Inflammatory macrophage treated with lipopolysaccharide for 4 hours (primary cell): ENCODE measurements around the gene PRRG4.
A peak's percentile ranks its signal among the peaks of the same experiment; 100 is the strongest.
"Not testable (repeated sequence)": the region's sequence is repeated elsewhere in the genome, so short reads cannot be mapped to it uniquely, and the experiment has no call there.

Experiments
- DNase-seq: peaks from one replicate; pipeline ENCODE4 v3.0.0-alpha.2; 2020

Gene PRRG4

DNA sequence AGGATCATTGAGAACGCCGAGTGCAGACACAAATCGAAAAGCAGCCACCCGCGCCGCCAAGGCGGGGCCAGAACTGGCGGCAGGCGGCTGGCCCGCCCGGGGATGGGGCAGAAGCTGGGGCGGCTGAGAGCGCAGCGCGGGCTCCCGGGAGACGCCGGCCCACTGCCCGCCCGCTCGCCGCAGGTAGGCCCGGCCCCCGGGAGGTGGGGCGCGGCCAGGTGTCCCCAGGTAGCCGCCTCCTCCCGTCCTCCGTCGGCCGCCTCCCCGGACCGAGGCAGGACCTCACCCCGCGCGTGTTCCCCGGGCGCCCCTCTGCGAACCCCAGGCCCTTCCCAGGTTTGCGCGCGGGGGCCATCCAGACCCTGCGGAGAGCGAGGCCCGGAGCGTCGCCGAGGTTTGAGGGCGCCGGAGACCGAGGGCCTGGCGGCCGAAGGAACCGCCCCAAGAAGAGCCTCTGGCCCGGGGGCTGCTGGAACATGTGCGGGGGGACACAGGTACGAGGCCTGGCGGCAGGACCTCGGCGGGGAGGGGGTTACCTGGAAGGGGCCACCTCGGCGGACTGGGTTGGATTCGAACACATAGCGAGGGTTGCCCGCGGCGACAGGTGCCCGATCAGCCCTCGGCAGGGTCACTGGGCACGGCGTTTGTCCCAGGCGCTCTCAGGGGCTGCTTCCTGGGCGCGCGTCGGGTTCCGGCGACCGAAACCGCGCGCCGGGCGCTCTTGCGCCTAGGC, at the start of gene PRRG4:
TSS of gene PRRG4 (plus strand) at position 248 of the 733 bp plus-strand sequence. CDS start 603 bp downstream, outside the sequence.
- DNase-seq = peak; percentile 81

DNA sequence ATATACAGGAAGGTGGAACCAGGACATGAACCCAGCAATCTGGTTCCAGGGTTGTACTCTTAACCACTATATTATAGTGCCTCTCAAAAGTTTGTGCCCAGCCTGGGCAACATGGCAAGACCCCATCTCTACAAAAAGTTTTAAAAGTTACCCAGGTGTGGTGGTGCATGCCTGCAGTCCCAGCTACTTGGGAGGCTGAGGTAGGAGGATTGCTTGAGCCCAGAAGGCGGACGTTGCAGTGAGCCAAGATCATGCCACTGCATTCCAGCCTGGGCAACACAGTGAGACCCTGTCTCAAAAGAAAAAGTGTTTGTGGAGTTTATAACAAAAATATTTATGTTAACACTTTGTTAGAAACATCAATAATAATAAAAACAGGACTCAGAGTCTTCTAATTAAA, 48.9 kb upstream of the PRRG4 start:
- DNase-seq = not testable (repeated sequence)

DNA sequence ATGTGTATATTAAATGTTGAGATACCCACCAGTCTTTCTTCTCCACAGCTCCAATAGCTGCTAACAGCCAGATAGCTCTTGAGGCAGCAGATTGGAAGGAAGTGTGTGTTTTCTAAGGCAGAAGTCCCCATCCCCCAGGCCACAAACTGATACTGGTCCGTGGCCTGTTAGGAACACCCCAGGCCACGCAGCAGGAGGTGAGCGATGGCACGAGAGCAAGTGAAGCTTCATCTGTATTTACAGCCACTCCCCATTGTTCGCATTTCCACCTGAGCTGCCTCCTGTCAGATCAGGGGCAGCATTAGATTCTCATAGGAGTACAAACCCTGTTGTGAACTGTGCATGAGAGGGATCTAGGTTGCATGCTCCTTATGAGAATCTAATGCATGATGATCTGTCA, 48.0 kb upstream of the PRRG4 start:
- no peak for DNase-seq

DNA sequence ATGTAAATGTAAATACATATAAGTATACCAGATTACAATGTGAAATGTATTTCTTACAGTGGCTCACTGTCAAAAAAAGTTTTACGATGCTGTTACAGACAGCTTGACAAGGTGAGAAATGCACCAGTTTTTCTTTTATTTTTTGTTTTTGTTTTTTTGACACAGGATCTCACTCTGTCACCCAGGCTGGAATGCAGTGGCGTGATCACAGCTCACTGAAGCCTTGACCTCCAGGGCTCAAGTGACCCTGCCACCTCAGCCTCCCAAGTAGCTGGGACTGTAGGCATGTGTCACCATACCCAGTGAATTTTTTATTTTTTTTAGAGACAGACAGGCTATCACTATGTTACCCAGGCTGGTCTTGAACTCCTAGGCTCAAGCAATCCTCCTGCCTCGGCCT, 44.5 kb upstream of the PRRG4 start:
- no peak for DNase-seq

DNA sequence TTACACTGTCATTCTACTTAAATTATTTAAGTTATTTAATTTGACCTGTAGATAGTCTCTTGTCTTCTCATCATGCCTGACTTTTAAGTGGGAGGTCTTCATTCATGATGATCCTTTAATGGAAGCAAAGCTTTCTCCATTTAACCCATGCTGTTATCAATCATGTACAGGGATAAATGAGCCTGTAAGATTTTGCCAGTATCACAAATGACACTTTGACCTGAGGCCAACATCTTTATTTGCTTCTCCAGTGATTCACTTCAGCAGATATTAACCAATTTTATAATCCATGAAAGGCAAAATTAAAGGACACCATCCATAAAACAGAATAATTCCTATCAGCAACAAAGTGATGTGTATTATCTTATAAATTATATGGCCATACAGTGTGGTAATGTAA, 42.9 kb upstream of the PRRG4 start:
- no peak for DNase-seq

DNA sequence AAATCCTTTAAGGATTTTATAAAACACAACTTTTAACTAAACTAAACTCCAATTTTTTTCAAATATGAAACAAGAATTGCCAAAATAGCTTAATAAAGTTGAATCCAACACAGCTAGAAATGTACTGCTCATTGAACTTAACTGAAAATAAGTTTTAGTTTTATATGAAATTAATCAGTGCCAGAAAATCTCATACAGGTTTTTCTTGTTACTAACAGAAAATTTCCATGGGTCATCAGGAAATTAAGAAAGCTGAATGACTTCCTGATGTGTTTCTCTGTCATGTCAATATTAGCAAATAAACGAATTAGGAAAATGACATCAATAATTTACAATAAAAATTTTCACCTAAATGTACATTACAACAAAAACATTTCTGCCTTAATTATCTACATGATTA, 38.8 kb upstream of the PRRG4 start:
- DNase-seq = no peak

DNA sequence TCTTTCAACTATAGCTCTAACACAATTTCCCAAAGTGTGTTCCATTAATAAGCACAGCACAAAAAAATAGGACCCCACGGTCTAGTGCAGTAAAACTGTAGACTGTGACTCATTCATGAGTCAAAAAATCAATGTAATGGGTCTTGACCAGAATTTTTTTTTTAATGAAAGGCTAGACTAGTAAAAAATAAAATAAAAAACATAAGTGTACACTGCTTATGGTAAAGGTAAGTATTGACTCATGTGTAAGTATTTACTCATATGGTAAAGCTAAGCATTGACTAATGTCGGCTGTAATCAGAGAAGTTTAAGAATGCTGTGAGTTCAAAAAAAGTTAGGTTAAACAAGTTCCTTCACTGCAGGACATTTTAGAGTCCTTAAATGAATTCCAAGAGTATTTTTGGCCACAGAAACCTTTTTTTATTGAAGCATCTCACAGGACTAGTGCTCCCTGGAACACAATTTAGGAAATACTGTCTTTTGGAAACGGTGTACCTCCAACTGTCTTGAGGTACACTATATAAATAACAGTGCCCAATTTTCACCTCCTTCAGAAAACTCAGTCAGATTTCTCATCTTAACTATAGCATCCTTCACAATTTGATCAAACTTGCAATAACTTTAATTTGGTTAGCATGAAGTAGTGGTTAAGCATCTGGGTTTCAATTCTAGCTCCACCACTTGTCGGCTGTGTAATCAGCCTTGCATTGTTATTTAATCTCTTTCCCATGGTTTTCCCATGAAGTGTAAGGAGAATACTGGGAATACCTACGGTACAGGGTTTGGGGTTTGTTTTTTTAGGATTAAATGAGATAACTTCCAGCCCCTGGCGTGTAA, 37.4 kb upstream of the PRRG4 start:
- DNase-seq = no peak

DNA sequence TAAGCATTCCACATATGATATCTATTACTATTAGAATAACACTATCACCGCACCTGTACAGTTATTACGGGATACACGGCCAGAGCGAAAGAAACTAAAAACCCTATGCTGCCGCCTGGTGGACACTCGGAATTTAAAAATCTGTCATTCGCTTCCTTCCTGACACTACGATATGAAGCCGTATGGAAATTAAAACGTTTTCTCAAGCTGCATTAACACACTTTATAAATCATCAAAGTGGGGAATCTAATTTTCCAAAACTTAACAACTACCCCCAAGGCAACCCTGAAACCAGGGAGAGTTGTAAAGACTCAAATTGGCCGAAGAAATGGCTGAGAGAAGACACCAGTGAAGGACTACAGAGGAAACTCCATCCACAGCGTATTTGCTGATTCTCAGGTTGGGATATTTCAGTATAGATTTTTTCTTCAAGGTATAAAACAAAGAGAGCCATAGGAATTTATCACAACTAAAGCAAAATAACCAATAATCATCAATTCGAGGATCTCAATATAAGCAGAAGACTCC, 36.7 kb upstream of the PRRG4 start:
- peak; percentile 49 for DNase-seq

DNA sequence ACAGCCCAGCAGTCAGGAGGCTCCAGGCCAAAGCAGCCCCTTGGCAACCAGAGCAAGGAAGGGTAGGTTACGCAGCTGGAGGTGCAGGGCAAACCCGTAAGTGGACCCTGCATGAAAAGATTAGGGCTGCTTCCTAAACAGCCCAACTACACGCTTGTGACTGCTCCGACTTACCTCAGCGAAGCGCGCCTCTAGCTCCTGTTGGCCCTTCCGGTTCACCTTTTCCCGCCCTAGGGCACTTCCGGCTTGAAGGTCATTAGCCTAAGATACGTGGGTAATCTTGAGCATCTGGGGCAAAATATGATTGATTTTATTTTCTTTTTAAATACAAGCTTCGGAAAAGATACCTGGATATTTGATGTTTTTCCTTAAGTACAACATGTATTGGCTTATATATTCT, 35.3 kb upstream of the PRRG4 start, which contains the start of gene CCDC73:
TSS of gene CCDC73 (minus strand) at position 224 of the 400 bp plus-strand sequence. CDS start 34,419 bp downstream, outside the sequence.
- DNase-seq = no peak

DNA sequence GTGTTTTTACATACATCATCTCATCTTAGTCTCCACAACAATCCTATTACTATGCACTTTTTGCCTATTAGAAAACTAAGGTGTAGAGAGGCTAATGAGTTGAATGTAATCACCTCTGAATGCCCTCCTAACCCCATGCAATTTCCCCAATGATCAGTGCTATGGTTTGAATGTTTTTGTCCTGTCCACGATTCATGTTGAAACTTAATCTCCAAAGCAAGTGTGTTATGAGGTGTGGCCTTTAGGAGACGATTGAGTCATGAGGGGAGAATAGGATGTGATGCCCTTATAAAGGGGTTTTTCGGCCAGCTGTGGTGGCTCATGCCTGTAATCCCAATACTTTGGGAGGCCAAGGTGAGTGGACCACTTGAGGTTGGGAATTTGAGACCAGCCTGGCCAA, 33.3 kb upstream of the PRRG4 start:
- DNase-seq = no peak

DNA sequence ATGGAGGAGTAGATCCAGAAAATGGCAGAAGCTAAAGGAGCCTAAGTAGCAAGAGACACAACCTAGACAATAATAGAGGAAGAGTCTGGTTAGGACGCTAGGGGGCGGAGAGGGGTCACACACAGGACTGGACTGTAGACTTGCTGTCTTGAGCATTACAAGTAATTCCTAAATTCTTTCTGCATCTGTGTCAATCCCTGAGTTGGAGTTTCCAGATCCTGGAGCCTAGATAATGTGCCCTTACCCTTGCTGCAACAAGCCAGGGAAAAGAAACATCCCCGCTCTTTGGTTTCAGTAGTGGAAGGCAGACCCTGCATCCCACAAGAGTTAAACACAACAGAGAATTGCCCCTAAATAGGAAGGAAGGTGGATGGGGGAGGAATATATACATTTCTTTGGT, 20.4 kb upstream of the PRRG4 start:
- peak; percentile 72 for DNase-seq

DNA sequence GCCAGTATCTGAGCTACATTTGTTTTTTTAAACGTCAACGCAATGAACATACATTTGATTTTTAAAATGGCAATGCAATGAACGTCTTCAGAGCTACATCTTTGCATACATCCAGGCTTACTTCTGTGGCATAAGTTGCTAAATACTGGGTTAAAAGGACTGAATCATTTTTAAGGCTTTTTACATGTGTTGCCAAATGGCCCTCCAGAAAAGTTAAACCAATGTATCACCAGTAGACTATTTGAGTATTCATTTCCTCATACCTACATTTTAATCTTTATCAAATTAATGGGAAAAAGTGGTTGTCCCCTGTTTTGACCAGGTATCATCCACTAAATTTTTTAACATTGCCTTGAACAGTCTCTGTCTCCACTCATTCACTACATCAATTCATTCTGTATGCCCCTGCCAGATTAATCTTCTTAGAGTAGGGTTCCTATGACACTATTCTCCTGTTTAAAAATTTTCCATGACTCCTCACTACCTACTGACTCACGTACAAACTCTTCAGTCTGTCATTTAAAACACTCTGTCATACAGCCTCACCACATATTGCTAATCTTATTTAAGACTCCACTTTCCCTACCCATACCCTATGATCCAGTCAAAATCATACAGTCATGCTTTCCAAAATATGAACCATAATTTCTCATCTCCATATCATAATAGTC, 12.4 kb upstream of the PRRG4 start:
- DNase-seq = no peak

DNA sequence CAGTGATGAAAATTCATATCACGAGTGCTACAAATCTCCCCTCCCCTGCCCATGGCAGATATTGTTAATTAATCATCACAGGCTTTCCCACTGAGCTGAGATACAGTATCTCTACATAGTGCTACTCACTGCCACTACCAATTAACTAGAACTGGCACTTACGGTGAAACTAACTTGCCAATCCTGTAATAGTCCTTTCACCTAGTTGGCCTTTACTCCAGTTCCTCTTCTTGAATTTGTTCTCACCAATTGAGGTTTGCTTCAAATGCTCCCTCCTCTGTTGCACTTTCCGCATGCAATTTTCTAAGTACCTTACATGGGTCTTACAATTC, 11.9 kb upstream of the PRRG4 start:
- DNase-seq = peak; percentile 13

DNA sequence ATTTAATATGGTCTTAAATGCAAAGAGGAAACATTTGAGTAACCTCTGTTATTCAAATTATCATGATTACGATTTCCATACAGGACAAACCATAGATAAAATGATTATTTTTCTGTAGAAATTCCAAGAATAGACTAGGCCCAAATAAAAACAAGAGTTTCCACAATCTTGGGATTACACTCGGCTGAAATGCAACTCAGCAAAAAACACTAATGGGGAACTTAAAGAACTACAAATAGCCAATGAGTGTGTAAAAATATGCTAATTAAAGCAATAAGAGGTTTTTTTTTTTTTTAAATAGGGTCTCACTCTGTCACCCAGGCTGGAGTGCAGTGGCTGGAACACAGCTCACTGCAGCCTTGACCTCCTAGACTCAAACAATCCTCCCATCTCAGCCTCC, 10.5 kb upstream of the PRRG4 start:
- no peak for DNase-seq

DNA sequence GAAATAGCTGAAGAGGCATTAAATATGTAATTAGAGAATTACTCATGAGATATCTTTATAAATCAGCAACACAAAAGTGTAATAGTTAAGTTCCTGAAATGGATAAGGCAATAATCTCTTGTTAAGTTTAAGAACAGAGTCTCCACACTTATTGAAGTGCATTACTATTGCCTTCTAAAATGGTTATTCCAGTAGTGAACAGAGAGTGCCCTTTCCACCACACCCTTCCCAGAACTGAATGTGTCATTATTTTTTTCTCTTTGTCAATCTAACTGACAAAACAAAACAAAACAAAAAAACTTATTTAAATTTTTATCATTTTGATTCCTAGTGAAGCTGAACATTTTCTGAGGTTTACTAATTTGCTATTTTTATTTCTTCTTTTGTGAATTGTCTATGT, 9.2 kb upstream of the PRRG4 start:
- DNase-seq = peak; percentile 18

DNA sequence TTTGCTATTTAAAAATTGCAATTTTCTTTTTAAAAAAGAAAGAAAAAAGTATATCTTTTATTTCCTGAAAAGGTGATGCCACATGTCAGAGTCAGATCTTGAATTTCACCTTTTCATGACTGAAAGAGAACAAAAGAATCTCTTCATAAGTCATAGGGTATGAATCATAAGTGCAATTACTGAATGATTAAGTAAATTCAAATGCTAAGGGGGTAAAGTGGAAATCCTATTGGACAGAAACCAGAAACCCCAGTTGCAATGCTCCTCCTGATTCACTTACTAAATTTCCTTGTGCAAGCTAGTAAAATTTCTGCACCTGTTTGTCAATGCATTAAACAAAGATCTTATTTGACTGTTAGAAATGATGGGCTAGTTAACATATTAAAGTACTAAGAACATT, 8.2 kb upstream of the PRRG4 start:
- DNase-seq = peak; percentile 39

DNA sequence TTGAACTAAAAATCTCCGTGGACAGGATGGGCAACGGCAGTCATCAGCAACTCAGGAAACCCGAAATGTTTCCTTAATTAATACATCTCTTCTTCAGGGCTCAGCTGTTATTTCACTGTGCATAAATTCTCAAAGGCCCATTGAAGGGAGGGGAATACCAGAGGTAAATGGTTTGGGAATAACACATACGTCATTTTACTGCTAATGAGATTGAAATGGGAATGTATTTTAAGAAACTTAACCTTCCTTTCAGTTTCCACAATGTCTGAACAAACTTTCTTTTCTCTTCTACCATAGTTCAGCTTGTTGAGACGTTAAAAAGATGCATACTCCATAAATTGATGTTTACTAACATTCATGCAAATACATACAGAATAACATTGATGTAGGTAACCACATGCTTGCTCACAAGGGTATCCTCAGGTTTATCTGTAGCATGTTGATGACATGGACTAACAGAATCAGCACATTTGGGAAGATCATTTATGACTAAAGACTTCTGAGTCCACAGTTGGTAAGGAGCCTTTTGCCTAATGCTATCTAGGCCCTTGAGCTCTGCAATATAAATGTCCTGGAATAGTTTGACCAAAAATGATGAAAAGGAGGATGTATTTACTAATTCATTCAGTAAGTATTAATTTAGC, 7.7 kb upstream of the PRRG4 start:
- DNase-seq = peak; percentile 10

DNA sequence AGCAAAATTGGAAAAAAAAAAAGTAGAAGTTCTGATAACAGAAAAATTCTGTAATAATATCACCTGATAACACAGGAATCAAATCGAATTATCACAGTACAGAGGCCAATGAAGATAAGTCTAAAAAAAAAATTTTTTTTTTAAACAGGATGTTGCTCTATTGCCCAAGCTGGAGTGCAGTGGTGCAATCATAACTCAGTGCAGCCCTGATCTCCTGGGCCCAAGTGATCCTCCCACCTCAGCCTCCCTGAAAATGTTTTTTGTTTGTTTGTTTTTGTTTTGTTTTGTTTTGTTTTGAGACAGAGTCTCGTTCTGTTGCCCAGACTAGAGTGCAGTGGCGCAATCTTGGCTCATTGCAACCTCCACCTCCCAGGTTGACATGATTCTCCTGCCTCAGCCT, 6.1 kb upstream of the PRRG4 start:
- peak; percentile 27 for DNase-seq

DNA sequence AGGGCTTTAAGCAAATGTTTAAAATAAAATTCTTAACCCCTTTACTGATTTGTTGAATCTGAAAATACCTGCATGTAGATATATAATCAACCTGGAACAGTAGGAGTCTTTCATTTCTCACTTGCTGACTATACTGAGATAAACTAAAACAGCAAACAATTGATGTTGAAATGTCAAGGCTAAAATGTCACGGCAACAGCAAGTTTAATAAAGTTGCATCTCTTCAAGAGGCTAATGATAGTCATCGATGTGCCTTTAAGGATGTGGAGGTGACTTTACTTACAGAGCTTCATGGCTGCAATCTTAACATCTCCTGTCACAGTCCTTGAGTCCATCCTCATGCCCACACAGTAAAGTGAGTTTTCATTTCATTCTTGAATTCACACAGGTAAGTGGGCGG, 3.6 kb upstream of the PRRG4 start:
- DNase-seq = no peak

DNA sequence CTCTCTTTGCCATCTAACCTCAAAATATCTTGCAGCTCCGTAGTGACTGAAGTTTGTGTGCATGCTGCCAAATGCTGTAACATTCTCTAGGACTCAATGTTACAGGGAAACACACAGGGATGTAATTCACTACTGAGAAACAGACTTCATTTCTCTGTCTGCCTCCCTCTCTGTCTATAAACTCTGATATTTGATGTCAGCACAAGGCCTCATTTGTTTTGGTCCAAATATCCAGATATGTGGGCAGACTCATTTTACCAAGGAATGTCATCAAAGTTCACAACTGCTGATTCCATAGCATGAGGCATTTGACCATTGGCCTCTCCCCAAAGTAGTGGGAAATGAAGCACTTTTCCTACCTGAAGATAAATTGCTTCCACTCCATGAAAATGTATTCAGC, 2.5 kb upstream of the PRRG4 start:
- no peak for DNase-seq

DNA sequence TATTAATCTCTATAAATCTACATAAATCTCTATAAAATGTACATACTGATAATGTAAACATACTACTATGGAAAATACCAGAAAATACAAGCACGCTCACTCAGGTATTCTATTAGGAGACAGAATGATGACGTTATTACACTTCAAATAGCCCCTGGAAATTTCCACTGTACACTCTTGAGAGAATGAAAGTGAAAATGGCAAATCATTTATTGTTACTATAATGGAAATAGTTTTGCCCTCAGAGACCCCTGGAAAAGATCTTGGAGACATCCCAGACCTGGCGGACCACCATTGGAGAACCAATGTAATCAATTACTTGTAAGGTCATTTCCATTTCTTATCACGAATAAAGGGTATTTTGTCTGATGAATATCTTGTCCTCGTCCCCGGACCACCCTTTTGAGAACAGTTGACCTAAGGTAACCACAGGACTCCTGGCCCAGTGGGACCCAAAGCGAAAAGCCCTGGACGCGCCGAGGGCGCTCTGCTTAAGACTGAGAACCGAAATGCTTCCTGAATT, 509 bp upstream of the PRRG4 start:
- DNase-seq = peak; percentile 69

DNA sequence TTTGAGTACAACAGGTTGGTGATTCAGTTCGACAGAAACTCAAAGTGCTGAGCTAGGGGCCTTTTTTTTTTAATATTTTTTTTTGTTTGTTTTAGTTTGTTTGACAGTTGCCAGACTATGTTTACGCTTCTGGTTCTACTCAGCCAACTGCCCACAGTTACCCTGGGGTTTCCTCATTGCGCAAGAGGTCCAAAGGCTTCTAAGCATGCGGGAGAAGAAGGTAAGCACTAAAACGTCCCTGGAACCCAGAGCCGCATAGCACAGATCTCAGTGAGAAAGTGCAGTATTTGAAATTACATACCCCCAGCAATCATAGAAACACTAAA, 649 bp downstream of the PRRG4 start:
- DNase-seq = peak; percentile 59

DNA sequence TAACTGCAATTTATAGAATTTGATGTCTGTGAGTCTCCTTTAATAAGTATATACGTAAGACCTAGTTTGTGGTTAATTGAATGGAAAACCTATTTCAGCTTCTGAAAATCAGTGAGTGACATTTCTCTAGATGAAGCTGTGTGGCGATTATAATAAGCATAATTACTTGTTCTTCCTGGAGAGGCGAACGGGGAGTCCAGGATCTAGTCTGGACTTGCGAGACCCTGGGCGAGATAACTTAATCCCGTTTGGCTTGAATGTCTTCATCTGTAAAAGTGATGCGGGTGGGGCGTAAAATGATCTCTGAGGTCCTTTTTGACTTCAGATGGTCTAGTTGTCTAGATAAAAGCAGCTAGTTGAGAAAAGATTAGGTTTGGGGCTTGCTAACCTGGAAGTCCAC, 1.1 kb downstream of the PRRG4 start:
- DNase-seq = no peak
